Measurements from ENCODE around the gene TUBG2.

DNA sequence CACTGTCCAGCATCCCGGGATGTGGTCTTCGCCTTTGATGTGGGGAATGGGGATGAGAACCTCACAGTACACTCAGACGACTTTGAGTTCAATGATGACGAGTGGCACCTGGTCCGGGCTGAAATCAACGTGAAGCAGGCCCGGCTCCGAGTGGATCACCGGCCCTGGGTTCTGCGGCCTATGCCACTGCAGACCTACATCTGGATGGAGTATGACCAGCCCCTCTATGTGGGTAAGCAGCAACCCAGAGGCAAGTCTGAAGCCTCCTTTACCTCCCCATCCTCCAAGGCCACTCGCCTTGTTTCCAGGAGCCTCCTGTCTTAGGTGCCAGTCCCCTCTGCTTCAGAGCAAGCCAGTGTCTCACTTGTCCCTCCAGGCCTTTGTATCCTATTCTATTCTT lies 33.4 kb downstream of the TUBG2 start:
- no peak for TF ChIP-seq SUZ12 (IDR thresholded peaks at IDR 0.05; ENCODE audit: extremely low read depth, insufficient read depth, insufficient read length)
- TF ChIP-seq YY1 (IDR thresholded peaks at IDR 0.05; ENCODE audit: insufficient read depth, insufficient read length): no peak
